Ovary (tissue), 3 donors: ENCODE data around the gene ASB13.

ENCODE experiments used
- CTCF ChIP-seq, 3 donors: fragments of 450-650 bp in 2 of 3; fragments of 200-600 bp in 1 of 3; IDR thresholded peaks; one replicate each; pipeline versions ENCODE4 v1.5.1 to v1.8.0; 2016 to 2022; ENCODE audit warnings: antibody characterized with exemption in 3 of 3, mild to moderate bottlenecking in 1 of 3
- EP300 ChIP-seq: sonication (generic); formaldehyde crosslinking; IDR thresholded peaks from one replicate; pipeline ENCODE4 v1.6.1; 2017; ENCODE audit warnings: antibody characterized with exemption
- POLR2A ChIP-seq: fragments of 450-650 bp; IDR thresholded peaks from one replicate; pipeline ENCODE4 v1.6.1; 2017; ENCODE audit warnings: antibody characterized with exemption, mild to moderate bottlenecking, moderate library complexity
- donor health status: DM: no; HTN: no; CAD: no.

GRCh38 chr10:5654218-5654755 lies 12.1 kb downstream of the ASB13 start:
- TF ChIP-seq CTCF (IDR thresholded peaks at IDR 0.05), result no peak
- TF ChIP-seq EP300, result no peak
- no peak for TF ChIP-seq POLR2A
